HCT116 (cell line): ENCODE data around the gene LCOR.

Experiments
- ATF3 ChIP-seq: IDR thresholded peaks from 2 replicates; pipeline ENCODE4 v1.6.1; 2012
- CEBPB ChIP-seq: IDR thresholded peaks from 2 replicates; pipeline ENCODE4 v1.6.1; 2012; ENCODE audit warnings: low read depth
- EZH2 ChIP-seq: fragments of 200-600 bp; sonication (generic); IDR thresholded peaks from 2 replicates; pipeline ENCODE4 v1.6.1; 2017; ENCODE audit warnings: antibody characterized with exemption, mixed run types
- FOSL1 ChIP-seq: IDR thresholded peaks from 2 replicates; pipeline ENCODE4 v1.6.1; 2012; ENCODE audit warnings: low read depth
- JUND ChIP-seq: IDR thresholded peaks from 2 replicates; pipeline ENCODE4 v1.6.1; 2012
- MAX ChIP-seq: IDR thresholded peaks from 2 replicates; pipeline ENCODE4 v1.6.1; 2012
- POLR2A ChIP-seq: IDR thresholded peaks from 2 replicates; pipeline ENCODE4 v1.7.0; 2011; ENCODE audit warnings: borderline replicate concordance; ENCODE audit not compliant: insufficient read depth, insufficient read length; ENCODE audit errors: extremely low read depth
- POLR2AphosphoS5 ChIP-seq: IDR thresholded peaks from 2 replicates; pipeline ENCODE4 v1.6.1; 2011; ENCODE audit warnings: mild to moderate bottlenecking, low read depth, low read length, moderate library complexity
- RAD21 ChIP-seq: IDR thresholded peaks from 2 replicates; pipeline ENCODE4 v1.6.1; 2012; ENCODE audit warnings: low read depth, mild to moderate bottlenecking
- REST ChIP-seq: IDR thresholded peaks from 2 replicates; pipeline ENCODE4 v1.6.1; 2012; ENCODE audit warnings: low read depth
- SIN3A ChIP-seq: IDR thresholded peaks from 2 replicates; pipeline ENCODE4 v1.6.1; 2012; ENCODE audit warnings: low read depth
- TCF7L2 ChIP-seq: IDR thresholded peaks from 2 replicates; pipeline ENCODE4 v1.7.0; 2011; ENCODE audit warnings: borderline replicate concordance, inconsistent platforms; ENCODE audit not compliant: insufficient read depth, insufficient read length; ENCODE audit errors: extremely low read depth
- TF ChIP-seq, protein P1 (sequence below), 3 experiments: fragments of 200-600 bp in 1 of 3; sonication (generic) in 1 of 3; IDR thresholded peaks in 2 of 3; conservative IDR thresholded peaks in 1 of 3; 2 replicates each; pipeline ENCODE4 v1.5.1; 2012 to 2017; ENCODE audit warnings: low read depth in 2 of 3, low read length in 2 of 3, antibody characterized with exemption in 1 of 3, borderline replicate concordance in 1 of 3, control low read depth in 1 of 3, mild to moderate bottlenecking in 1 of 3, mixed read lengths in 1 of 3, mixed run types in 1 of 3, moderate library complexity in 1 of 3; ENCODE audit not compliant: insufficient read depth in 1 of 3
- TF ChIP-seq, protein P2 (sequence below): IDR thresholded peaks from 2 replicates; pipeline ENCODE4 v1.6.1; 2011; ENCODE audit warnings: mild to moderate bottlenecking, low read length, moderate library complexity; ENCODE audit not compliant: insufficient replicate concordance; ENCODE audit errors: extremely low read depth

DNA sequence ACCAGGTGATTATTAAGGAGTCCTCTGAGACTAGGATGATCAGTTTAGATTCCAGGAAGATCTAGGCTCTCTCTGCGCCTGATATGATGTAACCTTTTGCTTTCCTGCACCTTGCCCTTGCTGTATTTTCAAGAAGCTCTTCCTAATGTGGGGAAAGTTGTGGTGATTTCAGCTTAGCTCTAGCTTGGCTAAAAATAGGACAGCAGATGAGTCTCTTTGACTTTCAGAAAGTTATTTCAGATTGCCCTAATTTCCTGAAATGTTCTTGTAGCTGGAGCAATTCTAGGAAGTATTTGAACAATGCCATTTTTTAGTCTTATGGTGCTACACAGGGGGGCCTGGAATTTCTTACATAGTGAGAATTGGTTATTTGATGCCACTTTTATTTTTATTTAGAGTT lies 3.8 kb downstream of the LCOR start:
- TF ChIP-seq FOSL1 (no peak), MAX (no peak), POLR2A (no peak), JUND (no peak), REST (no peak), EZH2 (no peak), CEBPB (no peak), POLR2AphosphoS5 (no peak), RAD21 (no peak), ATF3 (no peak), TCF7L2 (no peak), SIN3A (no peak)
- TF ChIP-seq, protein P1, sequence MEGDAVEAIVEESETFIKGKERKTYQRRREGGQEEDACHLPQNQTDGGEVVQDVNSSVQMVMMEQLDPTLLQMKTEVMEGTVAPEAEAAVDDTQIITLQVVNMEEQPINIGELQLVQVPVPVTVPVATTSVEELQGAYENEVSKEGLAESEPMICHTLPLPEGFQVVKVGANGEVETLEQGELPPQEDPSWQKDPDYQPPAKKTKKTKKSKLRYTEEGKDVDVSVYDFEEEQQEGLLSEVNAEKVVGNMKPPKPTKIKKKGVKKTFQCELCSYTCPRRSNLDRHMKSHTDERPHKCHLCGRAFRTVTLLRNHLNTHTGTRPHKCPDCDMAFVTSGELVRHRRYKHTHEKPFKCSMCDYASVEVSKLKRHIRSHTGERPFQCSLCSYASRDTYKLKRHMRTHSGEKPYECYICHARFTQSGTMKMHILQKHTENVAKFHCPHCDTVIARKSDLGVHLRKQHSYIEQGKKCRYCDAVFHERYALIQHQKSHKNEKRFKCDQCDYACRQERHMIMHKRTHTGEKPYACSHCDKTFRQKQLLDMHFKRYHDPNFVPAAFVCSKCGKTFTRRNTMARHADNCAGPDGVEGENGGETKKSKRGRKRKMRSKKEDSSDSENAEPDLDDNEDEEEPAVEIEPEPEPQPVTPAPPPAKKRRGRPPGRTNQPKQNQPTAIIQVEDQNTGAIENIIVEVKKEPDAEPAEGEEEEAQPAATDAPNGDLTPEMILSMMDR (IDR thresholded peaks at IDR 0.05 in 2 of 3, conservative IDR thresholded peaks at IDR 0.05 in 1 of 3; ENCODE audit: borderline replicate concordance in 1 of 3, insufficient read depth in 1 of 3, low read depth in 2 of 3, low read length in 2 of 3), result no peak
- TF ChIP-seq, protein P2, sequence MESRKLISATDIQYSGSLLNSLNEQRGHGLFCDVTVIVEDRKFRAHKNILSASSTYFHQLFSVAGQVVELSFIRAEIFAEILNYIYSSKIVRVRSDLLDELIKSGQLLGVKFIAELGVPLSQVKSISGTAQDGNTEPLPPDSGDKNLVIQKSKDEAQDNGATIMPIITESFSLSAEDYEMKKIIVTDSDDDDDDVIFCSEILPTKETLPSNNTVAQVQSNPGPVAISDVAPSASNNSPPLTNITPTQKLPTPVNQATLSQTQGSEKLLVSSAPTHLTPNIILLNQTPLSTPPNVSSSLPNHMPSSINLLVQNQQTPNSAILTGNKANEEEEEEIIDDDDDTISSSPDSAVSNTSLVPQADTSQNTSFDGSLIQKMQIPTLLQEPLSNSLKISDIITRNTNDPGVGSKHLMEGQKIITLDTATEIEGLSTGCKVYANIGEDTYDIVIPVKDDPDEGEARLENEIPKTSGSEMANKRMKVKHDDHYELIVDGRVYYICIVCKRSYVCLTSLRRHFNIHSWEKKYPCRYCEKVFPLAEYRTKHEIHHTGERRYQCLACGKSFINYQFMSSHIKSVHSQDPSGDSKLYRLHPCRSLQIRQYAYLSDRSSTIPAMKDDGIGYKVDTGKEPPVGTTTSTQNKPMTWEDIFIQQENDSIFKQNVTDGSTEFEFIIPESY, result no peak
